ENCODE data around the gene ADPRM. TPM values are rescaled to one million over a fixed set of nuclear protein-coding genes. Genes with fewer than 3 reads are reported as not detected.

Gene ADPRM
- total and polyA plus RNA-seq, 8 donors, result 4.1 to 6.9 (median 4.6) TPM

DNA sequence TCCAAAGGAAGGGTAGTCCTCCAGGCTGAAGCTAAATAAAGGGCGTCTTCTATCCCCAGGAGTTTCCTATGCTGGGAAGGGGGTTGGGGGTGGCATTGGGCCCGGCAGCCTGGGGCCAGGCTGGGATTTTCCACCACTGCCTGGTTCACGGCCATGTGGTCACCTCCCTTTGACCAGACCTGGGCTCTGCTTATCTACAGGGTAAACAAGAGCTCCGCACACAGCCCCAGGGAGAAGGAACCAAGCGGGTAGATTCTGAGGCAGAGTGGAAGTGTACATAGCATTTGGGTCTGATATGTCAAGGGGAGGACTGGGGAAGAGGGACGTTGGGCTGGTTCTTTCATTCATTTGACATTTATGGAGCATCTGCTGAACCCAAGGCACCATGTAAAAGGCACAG is 59.7 kb downstream of the ADPRM start:
- DNase-seq (peak; percentile 40 to 83 (median 64)), ATAC-seq (peak; percentile 90 to 95 (median 94)), FAIRE-seq (no peak)
- H3K27ac ChIP-seq, result peak overlapping the region in 2 of 4 donors; percentile 73 to 75
- no peak overlapping the region for H3K4me3 ChIP-seq
- no peaks in the 10 kb centered on the region for H3K36me3 ChIP-seq
- intact Hi-C loops (cut with DNase I), result no loop called here
- no peaks in the 10 kb centered on the region for H3K9me3 ChIP-seq
- 40 to 42% methylated on average over 6 of the region's 6 CpGs for WGBS, 2 donors
- H3K4me1 ChIP-seq, result peaks cover 16 to 26% (median 20%) of the 10 kb centered on the region in 3 donors
- H3K27me3 ChIP-seq, result no peaks in the 10 kb centered on the region
- TF ChIP-seq, protein P1, sequence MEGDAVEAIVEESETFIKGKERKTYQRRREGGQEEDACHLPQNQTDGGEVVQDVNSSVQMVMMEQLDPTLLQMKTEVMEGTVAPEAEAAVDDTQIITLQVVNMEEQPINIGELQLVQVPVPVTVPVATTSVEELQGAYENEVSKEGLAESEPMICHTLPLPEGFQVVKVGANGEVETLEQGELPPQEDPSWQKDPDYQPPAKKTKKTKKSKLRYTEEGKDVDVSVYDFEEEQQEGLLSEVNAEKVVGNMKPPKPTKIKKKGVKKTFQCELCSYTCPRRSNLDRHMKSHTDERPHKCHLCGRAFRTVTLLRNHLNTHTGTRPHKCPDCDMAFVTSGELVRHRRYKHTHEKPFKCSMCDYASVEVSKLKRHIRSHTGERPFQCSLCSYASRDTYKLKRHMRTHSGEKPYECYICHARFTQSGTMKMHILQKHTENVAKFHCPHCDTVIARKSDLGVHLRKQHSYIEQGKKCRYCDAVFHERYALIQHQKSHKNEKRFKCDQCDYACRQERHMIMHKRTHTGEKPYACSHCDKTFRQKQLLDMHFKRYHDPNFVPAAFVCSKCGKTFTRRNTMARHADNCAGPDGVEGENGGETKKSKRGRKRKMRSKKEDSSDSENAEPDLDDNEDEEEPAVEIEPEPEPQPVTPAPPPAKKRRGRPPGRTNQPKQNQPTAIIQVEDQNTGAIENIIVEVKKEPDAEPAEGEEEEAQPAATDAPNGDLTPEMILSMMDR (IDR thresholded peaks at IDR 0.05), result no peak

DNA sequence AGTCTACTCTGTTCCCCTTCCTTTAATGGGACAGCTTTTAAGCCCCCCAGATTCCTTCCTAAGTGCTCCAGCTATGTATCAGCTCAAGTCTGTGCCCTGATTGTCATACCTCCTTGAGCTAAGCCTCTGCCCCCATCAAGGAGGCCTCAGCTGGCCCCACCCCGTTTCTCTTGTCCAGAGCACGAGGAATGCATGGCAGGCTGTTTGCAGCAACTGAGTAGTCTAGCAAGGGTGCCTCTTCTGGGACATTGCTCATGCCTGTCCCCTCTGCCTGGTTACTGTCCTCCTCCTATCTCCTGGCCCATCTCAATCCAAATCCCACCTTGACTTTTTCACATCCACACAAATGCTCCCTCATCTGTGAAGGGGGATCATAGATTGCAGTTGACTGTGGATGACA is 60.3 kb downstream of the ADPRM start:
- WGBS, 2 donors, result 45 to 53% methylated on average over 2 of the region's 2 CpGs
- no peak for DNase-seq
- no peaks in the 10 kb centered on the region for H3K36me3 ChIP-seq
- H3K4me1 ChIP-seq, result peaks cover 16 to 26% (median 20%) of the 10 kb centered on the region in 3 donors
- peak in 2 of 4 donors; percentile 12 to 19 for ATAC-seq
- TF ChIP-seq, protein P1 (IDR thresholded peaks at IDR 0.05), result no peak
- intact Hi-C loops (cut with DNase I), result no loop called here
- no peaks in the 10 kb centered on the region for H3K27me3 ChIP-seq
- no peak for FAIRE-seq
- no peak overlapping the region for H3K4me3 ChIP-seq
- H3K9me3 ChIP-seq, result no peaks in the 10 kb centered on the region
- H3K27ac ChIP-seq, result peak overlapping the region in 2 of 4 donors; percentile 73 to 75

DNA sequence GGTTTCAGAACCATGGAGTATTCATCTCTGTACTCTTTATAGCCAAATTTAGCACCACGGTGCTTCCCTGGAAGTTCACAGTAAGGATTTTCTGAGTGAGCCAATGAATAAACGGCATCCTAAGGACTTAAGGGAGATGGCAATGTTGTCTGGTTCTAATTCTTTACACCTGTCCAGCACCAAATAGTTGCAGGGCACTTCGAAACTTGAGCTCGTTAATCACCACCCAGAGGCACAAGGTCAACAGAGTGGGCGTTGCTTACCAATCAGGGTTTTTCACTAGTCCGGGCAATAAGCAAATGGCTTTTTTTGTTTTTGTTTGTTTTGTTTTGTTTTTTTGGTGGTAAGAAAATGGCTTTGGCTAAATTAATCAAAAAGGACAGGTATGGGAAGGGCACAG is 60.7 kb downstream of the ADPRM start:
- Histone ChIP-seq H3K9me3 (no peaks in the 10 kb centered on the region), H3K27me3 (no peaks in the 10 kb centered on the region), H3K4me3 (no peak overlapping the region), H3K27ac (peak overlapping the region in 2 of 4 donors; percentile 73 to 75), H3K4me1 (peaks cover 16 to 26% (median 20%) of the 10 kb centered on the region in 3 donors), H3K36me3 (no peaks in the 10 kb centered on the region)
- TF ChIP-seq, protein P1 (IDR thresholded peaks at IDR 0.05), result no peak
- no peak for FAIRE-seq
- intact Hi-C loops (cut with DNase I), result no loop called here
- peak in 3 of 4 donors; percentile 61 to 73 (median 71) for ATAC-seq
- peak in 1 of 6 donors; percentile 40 for DNase-seq
- WGBS, 2 donors, result 31 to 33% methylated on average over 6 of the region's 6 CpGs

Other genes with a start within 250 kb of the ADPRM start
- gene MYH4, start 228.0 kb upstream of the ADPRM start, total RNA-seq, result not detected
- gene MYH4, start 228.0 kb upstream of the ADPRM start, polyA plus RNA-seq, result not detected
- gene MYH1, start 179.1 kb upstream of the ADPRM start, total RNA-seq, result not detected
- under 1 TPM; 0.04 to 0.09 TPM for gene MYH1, start 179.1 kb upstream of the ADPRM start, polyA plus RNA-seq
- gene MYH2, start 147.9 kb upstream of the ADPRM start, total RNA-seq, result not detected
- under 1 TPM in 1 of 2 donors, not detected in 1; 0.05 TPM for gene MYH2, start 147.9 kb upstream of the ADPRM start, polyA plus RNA-seq
- 1 to 10 TPM in 5 of 6 donors, under 1 TPM in 1; 0.63 to 2.6 (median 1.7) TPM for gene MYH3, start 40.3 kb upstream of the ADPRM start, total RNA-seq
- gene MYH3, start 40.3 kb upstream of the ADPRM start, polyA plus RNA-seq, result 10 to 100 TPM; 13.2 to 13.5 TPM
- 10 to 100 TPM in 3 of 6 donors, 1 to 10 TPM in 3; 7.0 to 12.4 (median 9.9) TPM for gene SCO1, start 61 bp upstream of the ADPRM start, total RNA-seq
- gene SCO1, start 61 bp upstream of the ADPRM start, polyA plus RNA-seq, result 1 to 10 TPM; 3.3 to 8.9 TPM
- 10 to 100 TPM in 1 of 6 donors, 1 to 10 TPM in 5; 3.0 to 12.4 (median 8.2) TPM for gene TMEM220, start 32.4 kb downstream of the ADPRM start, total RNA-seq
- gene TMEM220, start 32.4 kb downstream of the ADPRM start, polyA plus RNA-seq, result 1 to 10 TPM; 6.2 to 9.2 TPM
- gene TMEM238L, start 106.5 kb downstream of the ADPRM start, total RNA-seq, result under 1 TPM in 1 of 6 donors, not detected in 5; 0.13 TPM
- gene TMEM238L, start 106.5 kb downstream of the ADPRM start, polyA plus RNA-seq, result not detected
- gene PIRT, start 140.5 kb downstream of the ADPRM start, total RNA-seq, result under 1 TPM in 4 of 6 donors, not detected in 2; 0.03 to 0.09 (median 0.04) TPM
- gene PIRT, start 140.5 kb downstream of the ADPRM start, polyA plus RNA-seq, result under 1 TPM in 1 of 2 donors, not detected in 1; 0.28 TPM